AG10803 (cell line): ENCODE measurements around the gene TAS2R42.

Source experiments
- DNase-seq: peaks from one replicate; pipeline ENCODE4 v3.0.0; 2010; ENCODE audit warnings: low read depth
- H3K4me3 ChIP-seq: 2 replicates; pipeline ENCODE4 v1.5.1; 2011; ENCODE audit warnings: mild to moderate bottlenecking, low read length, control low read depth
- TF ChIP-seq, protein P1 (sequence below): conservative IDR thresholded peaks from 2 replicates; pipeline ENCODE4 v1.5.1; 2011; ENCODE audit warnings: mild to moderate bottlenecking, low read length, control low read depth, inconsistent platforms

The TAS2R42 gene

DNA sequence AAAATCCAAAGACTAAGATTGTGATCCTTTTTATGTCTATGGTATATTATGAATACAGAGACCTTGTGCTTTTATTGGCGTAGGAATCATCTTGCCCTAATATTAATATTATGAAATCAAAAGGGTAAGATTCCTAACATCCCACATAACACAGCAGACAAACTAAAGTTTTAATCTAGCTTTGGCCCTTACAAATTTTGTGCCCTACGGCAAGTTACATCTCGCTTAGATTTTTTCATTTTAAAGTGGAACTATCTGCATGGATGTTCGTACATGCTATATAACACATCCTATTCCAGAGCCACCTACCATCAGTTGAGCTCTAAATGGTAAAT is 16.0 kb downstream of the TAS2R42 start:
- no peak for DNase-seq
- TF ChIP-seq, protein P1, sequence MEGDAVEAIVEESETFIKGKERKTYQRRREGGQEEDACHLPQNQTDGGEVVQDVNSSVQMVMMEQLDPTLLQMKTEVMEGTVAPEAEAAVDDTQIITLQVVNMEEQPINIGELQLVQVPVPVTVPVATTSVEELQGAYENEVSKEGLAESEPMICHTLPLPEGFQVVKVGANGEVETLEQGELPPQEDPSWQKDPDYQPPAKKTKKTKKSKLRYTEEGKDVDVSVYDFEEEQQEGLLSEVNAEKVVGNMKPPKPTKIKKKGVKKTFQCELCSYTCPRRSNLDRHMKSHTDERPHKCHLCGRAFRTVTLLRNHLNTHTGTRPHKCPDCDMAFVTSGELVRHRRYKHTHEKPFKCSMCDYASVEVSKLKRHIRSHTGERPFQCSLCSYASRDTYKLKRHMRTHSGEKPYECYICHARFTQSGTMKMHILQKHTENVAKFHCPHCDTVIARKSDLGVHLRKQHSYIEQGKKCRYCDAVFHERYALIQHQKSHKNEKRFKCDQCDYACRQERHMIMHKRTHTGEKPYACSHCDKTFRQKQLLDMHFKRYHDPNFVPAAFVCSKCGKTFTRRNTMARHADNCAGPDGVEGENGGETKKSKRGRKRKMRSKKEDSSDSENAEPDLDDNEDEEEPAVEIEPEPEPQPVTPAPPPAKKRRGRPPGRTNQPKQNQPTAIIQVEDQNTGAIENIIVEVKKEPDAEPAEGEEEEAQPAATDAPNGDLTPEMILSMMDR: no peak
- peak overlapping the region; percentile 92 for H3K4me3 ChIP-seq

DNA sequence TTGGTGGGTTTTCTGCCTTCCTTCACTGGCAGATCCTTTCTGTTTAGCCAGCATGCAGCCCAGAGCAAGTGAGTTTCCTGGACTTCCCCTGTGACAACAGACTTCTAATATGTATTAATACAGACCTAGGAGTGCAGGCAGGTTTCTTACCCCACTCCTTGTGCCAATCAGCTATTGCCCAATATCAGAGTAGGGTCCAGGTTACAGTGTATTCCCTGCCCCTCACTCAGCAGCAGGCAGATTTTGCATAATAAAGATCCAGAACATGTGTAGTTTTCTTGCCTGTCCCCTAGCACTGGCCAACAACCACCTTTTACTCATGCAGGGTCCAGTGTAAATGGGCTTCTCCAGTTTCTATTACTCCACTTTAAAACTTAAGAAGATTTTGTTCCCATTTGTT is 20.4 kb downstream of the TAS2R42 start:
- TF ChIP-seq, protein P1: no peak
- H3K4me3 ChIP-seq: no peak overlapping the region
- DNase-seq: no peak

DNA sequence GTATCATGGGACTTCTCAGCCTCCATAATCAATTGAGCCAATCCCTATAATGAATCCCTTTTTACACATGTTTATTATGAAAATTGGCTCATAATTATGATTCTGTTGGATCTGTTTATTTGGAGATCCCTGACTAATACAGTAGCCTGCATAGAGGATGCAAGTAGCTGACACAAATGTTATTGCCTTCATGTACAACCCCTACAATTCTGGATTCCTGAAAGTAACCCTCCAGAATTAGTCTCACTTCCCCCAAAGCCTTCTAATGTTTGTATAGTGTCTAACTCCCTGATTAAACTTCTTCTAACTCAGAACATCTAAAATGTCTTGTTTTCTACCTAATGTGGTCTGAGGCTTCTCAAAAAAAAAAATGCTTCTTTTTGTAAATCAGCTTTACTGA is 22.4 kb downstream of the TAS2R42 start:
- TF ChIP-seq, protein P1: no peak
- no peak for DNase-seq
- H3K4me3 ChIP-seq: no peak overlapping the region

GRCh38 chr12:11162502-11162901 is 24.2 kb downstream of the TAS2R42 start:
- H3K4me3 ChIP-seq: no peak overlapping the region
- TF ChIP-seq, protein P1: no peak
- DNase-seq: no peak

GRCh38 chr12:11158885-11159444 is 27.8 kb downstream of the TAS2R42 start:
- DNase-seq: no peak
- H3K4me3 ChIP-seq: no peak overlapping the region
- TF ChIP-seq, protein P1: no peak

DNA sequence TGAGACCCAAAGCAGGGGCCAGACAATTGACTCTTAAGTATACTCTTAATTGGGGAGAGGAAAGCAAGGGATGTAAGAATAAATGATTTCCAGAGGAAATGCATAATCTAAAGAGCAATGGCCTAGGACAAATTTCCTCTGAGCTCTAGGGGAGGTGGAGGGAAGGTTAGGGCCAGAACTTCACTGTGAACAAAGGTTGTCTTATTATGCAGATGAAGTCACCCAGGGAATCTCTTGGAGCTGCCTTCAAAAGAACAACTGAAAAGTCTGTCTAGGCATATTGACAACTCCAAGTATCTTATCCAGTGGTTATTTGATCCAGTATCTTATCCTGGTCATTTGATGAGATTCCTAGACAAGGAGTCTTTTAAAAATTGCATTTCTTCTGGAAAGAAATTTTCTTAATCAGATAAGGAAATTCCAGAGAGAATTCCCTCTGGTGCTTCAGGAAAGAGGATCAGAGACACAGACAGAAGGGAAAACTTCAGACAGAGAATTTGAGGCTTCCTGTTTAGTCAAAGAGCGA is 32.3 kb downstream of the TAS2R42 start:
- H3K4me3 ChIP-seq: no peak overlapping the region
- TF ChIP-seq, protein P1: no peak

GRCh38 chr12:11152725-11153124 is 34.0 kb downstream of the TAS2R42 start:
- no peak overlapping the region for H3K4me3 ChIP-seq
- TF ChIP-seq, protein P1: no peak
- no peak for DNase-seq

More for the DNA sequence above, 32.3 kb downstream of the TAS2R42 start:
- no peak for DNase-seq
